Measurements from ENCODE around the gene MDGA2. TPM values are rescaled to one million over a fixed set of nuclear protein-coding genes. Genes with fewer than 3 reads are reported as not detected.

The MDGA2 gene
- total and polyA plus RNA-seq, 11 donors = 0.12 to 0.26 TPM; not detected in 9

DNA sequence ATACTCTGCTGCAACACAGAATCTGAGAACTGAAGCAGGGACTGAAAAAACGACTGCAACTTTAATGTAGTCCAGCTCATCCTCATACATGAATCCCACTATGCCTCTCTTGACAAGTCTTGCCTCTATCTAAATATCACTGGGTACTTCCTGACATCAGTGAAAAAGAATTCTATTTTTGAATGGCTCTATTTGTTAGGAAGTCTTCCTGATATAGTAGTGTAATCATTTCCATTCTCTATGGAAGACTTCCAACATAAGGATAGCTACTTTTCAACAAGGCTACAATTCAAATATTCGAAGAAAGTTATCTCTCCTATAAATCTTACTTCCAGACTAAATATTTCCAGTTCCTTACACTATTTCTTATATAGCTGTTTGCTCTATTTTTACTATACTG, 167.5 kb downstream of the MDGA2 start:
- ATAC-seq (no peak), DNase-seq (no peak)
- no peak overlapping the region for H3K27ac ChIP-seq
- no peaks in the 10 kb centered on the region for H3K4me1 ChIP-seq
- H3K27me3 ChIP-seq = no peaks in the 10 kb centered on the region
- intact Hi-C loops (cut with DNase I) = no loop called here
- WGBS, 4 donors = 23 to 39% (median 26%) methylated on average over 2 of the region's 2 CpGs
- no peaks in the 10 kb centered on the region for H3K36me3 ChIP-seq
- no peak overlapping the region for H3K4me3 ChIP-seq
- no peak for TF ChIP-seq POLR2A (IDR thresholded peaks at IDR 0.05)
- TF ChIP-seq, protein P1, sequence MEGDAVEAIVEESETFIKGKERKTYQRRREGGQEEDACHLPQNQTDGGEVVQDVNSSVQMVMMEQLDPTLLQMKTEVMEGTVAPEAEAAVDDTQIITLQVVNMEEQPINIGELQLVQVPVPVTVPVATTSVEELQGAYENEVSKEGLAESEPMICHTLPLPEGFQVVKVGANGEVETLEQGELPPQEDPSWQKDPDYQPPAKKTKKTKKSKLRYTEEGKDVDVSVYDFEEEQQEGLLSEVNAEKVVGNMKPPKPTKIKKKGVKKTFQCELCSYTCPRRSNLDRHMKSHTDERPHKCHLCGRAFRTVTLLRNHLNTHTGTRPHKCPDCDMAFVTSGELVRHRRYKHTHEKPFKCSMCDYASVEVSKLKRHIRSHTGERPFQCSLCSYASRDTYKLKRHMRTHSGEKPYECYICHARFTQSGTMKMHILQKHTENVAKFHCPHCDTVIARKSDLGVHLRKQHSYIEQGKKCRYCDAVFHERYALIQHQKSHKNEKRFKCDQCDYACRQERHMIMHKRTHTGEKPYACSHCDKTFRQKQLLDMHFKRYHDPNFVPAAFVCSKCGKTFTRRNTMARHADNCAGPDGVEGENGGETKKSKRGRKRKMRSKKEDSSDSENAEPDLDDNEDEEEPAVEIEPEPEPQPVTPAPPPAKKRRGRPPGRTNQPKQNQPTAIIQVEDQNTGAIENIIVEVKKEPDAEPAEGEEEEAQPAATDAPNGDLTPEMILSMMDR (IDR thresholded peaks at IDR 0.05) = no peak
- no peaks in the 10 kb centered on the region for H3K9me3 ChIP-seq

DNA sequence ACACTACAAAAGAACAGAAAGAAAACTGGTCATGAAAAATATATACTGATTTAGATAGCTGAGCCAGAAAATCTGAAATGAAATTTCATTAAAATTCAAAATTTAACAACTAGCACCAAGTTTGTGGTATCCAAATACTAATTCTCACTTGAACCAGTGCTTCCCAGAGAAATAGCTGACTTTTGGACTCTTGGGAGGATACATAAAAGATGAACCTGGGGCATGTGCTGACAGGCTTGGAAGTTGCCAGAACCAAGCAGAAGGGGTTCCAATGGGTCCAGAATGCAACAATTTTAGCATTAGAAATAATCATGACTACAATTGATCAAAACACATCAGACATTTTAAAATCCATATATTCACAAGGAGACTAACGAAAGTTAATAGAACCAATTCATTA, 175.0 kb downstream of the MDGA2 start:
- H3K4me1 ChIP-seq = no peaks in the 10 kb centered on the region
- intact Hi-C loops (cut with DNase I) = no loop called here
- TF ChIP-seq, protein P1 (IDR thresholded peaks at IDR 0.05) = no peak
- no peak for TF ChIP-seq POLR2A (IDR thresholded peaks at IDR 0.05)
- H3K36me3 ChIP-seq = no peaks in the 10 kb centered on the region
- H3K9me3 ChIP-seq = no peaks in the 10 kb centered on the region
- no peaks in the 10 kb centered on the region for H3K27me3 ChIP-seq
- DNase-seq = no peak
- ATAC-seq = no peak
- no peak overlapping the region for H3K27ac ChIP-seq
- no peak overlapping the region for H3K4me3 ChIP-seq
- WGBS, 4 donors = 85 to 90% (median 86%) methylated on average over 1 of the region's 1 CpG

DNA sequence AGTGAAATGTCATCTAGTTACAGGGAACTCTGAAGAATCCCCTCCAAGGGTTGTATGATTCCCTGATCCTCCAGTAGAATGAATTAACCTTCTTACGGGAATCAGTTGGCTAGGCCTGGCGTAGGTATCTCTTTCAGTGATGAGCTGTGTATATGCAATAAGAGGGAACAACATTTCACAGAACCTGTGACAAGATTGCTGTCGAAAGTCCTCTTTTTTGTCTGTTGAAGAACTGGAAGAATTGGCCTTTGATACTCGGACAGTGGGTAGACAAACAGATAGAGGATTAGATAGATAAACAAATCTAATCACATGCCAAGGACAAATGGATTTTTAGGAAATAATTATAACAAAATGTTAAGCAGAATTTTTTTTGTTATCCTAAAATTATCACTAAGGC, 184.6 kb downstream of the MDGA2 start:
- Histone ChIP-seq H3K27ac (no peak overlapping the region), H3K4me1 (no peaks in the 10 kb centered on the region), H3K9me3 (peaks cover 0 to 6% (median 0%) of the 10 kb centered on the region in 12 donors), H3K36me3 (no peaks in the 10 kb centered on the region), H3K4me3 (no peak overlapping the region), H3K27me3 (no peaks in the 10 kb centered on the region)
- 84 to 89% (median 86%) methylated on average over 4 of the region's 4 CpGs for WGBS, 4 donors
- DNase-seq (no peak), ATAC-seq (no peak)
- TF ChIP-seq POLR2A (IDR thresholded peaks at IDR 0.05) = no peak
- TF ChIP-seq, protein P1 (IDR thresholded peaks at IDR 0.05) = no peak
- intact Hi-C loops (cut with DNase I) = no loop called here

DNA sequence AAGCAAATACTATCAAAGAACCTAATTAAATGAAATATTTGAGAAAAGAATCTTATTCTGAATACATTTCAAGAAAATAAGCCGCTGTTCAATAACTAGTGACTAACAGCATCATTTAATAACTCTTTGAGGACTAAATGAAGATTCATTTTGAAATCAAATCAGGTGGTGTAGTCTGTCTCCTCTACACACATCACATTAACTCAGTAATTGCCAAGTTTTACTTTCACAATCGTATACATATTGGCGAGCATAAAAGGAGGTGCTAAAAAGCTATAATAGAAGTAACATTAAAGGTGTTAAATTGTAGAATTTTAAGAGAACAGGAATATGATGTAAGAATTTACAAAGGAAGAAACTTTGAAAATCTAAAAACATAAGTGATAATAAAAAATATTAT, 185.1 kb downstream of the MDGA2 start:
- no peak for TF ChIP-seq POLR2A (IDR thresholded peaks at IDR 0.05)
- TF ChIP-seq, protein P1 (IDR thresholded peaks at IDR 0.05) = no peak
- H3K4me1 ChIP-seq = no peaks in the 10 kb centered on the region
- no peak overlapping the region for H3K27ac ChIP-seq
- ATAC-seq (no peak), DNase-seq (no peak)
- H3K27me3 ChIP-seq = no peaks in the 10 kb centered on the region
- peaks cover 0 to 6% (median 0%) of the 10 kb centered on the region in 12 donors for H3K9me3 ChIP-seq
- 43 to 54% (median 51%) methylated on average over 3 of the region's 3 CpGs for WGBS, 4 donors
- intact Hi-C loops (cut with DNase I) = no loop called here
- no peaks in the 10 kb centered on the region for H3K36me3 ChIP-seq
- no peak overlapping the region for H3K4me3 ChIP-seq

All from heart left ventricle (tissue), 16 donors.